GM21381 (cell line): ENCODE data around the gene TAS1R1.
"Not testable (repeated sequence)": the region's sequence is repeated elsewhere in the genome, so short reads cannot be mapped to it uniquely, and the experiment has no call there.

Source experiments
- ATAC-seq: cut with Tn5 transposase; IDR thresholded peaks from one replicate; pipeline ENCODE4 v1.9.1; 2021; ENCODE audit warnings: mild to moderate bottlenecking, moderate library complexity; ENCODE audit not compliant: unreplicated experiment

Gene TAS1R1

GRCh38 chr1:6519935-6520671 is 35.0 kb upstream of the TAS1R1 start:
- no peak for ATAC-seq

GRCh38 chr1:6521536-6521935 is 33.6 kb upstream of the TAS1R1 start:
- ATAC-seq, result no peak

GRCh38 chr1:6523566-6523965 is 31.5 kb upstream of the TAS1R1 start:
- ATAC-seq, result no peak

- no peak for ATAC-seq
Observed at GRCh38 chr1:6526316-6526715, 28.8 kb upstream of the TAS1R1 start.

GRCh38 chr1:6528492-6528891 is 26.6 kb upstream of the TAS1R1 start:
- ATAC-seq, result no peak

GRCh38 chr1:6530504-6531160 is 24.5 kb upstream of the TAS1R1 start:
- ATAC-seq, result no peak

GRCh38 chr1:6531996-6532395 is 23.1 kb upstream of the TAS1R1 start:
- ATAC-seq, result no peak

- ATAC-seq, result no peak
Observed at GRCh38 chr1:6534248-6534822, 20.8 kb upstream of the TAS1R1 start.

GRCh38 chr1:6535214-6535613 is 19.9 kb upstream of the TAS1R1 start:
- no peak for ATAC-seq

- ATAC-seq, result no peak
Observed at GRCh38 chr1:6536291-6536690, 18.8 kb upstream of the TAS1R1 start.

- ATAC-seq, result no peak
Observed at GRCh38 chr1:6538956-6539355, 16.2 kb upstream of the TAS1R1 start.

GRCh38 chr1:6544831-6545230 is 10.3 kb upstream of the TAS1R1 start:
- ATAC-seq, result no peak

- ATAC-seq, result no peak
Observed at GRCh38 chr1:6545276-6546112, 9.6 kb upstream of the TAS1R1 start.

GRCh38 chr1:6546326-6546725 is 8.8 kb upstream of the TAS1R1 start:
- ATAC-seq, result no peak

GRCh38 chr1:6547301-6547700 is 7.8 kb upstream of the TAS1R1 start:
- ATAC-seq, result no peak

GRCh38 chr1:6554031-6554906 is 838 bp upstream of the TAS1R1 start, which contains the start of gene NOL9:
Gene NOL9 (minus strand): TSS chr1:6554513. CDS start chr1:6554502, 11 bp downstream.
- peak; percentile 92 for ATAC-seq

- ATAC-seq, result no peak
Observed at GRCh38 chr1:6557597-6557996, 2.5 kb downstream of the TAS1R1 start.

GRCh38 chr1:6559161-6559560 is 4.1 kb downstream of the TAS1R1 start:
- ATAC-seq, result not testable (repeated sequence)

GRCh38 chr1:6560267-6560666 is 5.2 kb downstream of the TAS1R1 start:
- no peak for ATAC-seq

- no peak for ATAC-seq
Observed at GRCh38 chr1:6569033-6569432, 13.9 kb downstream of the TAS1R1 start.
